ENCODE measurements around the gene MYH7. TPM values are rescaled to one million over a fixed set of nuclear protein-coding genes. Genes with fewer than 3 reads are reported as not detected.

The MYH7 gene
- total and polyA plus RNA-seq, 4 donors: 0.02 to 0.42 (median 0.04) TPM

DNA sequence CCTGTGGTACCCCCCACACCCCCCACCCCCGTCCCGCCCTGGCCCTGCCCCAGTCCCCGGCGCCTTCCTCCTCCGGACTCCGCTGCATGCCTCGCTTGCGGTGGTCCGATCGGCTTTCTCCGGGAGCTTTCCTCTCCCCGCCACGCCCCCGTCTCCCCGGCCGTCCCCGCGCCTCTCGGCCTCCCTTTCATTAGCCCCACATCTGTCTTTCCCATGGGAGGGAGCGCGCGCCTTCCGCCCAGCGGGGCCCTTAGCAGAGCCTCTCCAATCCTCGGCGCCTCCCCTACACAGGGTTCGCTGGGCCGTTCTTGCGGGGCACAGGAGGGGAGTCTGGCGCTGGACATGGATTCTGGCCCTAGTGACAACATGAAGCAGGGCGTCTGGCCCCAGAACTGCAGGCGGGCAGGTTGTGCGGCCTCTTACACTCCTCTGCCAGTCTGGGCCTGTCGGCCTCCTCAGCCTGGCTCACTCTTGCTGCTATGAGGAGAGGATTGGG is 69.0 kb downstream of the MYH7 start:
- H3K4me1 ChIP-seq (ENCODE audit: control insufficient read depth in 4 of 4, insufficient read depth in 4 of 4, low read length in 3 of 4): peaks cover 2 to 12% (median 9%) of the 10 kb centered on the region in 4 donors
- H3K4me3 ChIP-seq (ENCODE audit: low read depth in 1 of 3, low read length in 3 of 3): peak overlapping the region in 1 of 3 donors; percentile 37
- DNase-seq (ENCODE audit: low spot score): no peak
- WGBS: 30% methylated on average over 34 of the region's 34 CpGs
- no peaks in the 10 kb centered on the region for H3K36me3 ChIP-seq (ENCODE audit: control insufficient read depth in 4 of 4, insufficient read depth in 3 of 4, low read depth in 1 of 4, low read length in 3 of 4)
- TF ChIP-seq RAD21 (IDR thresholded peaks at IDR 0.05) (no peak), FOXA1 (IDR thresholded peaks at IDR 0.05) (no peak), GABPA (IDR thresholded peaks at IDR 0.05 in 1 of 2, conservative IDR thresholded peaks at IDR 0.05 in 1 of 2) (no peak)
- H3K9me3 ChIP-seq (ENCODE audit: control insufficient read depth in 4 of 4, low read length in 3 of 4): no peaks in the 10 kb centered on the region
- peaks cover 0 to 8% (median 6%) of the 10 kb centered on the region in 4 donors for H3K27me3 ChIP-seq (ENCODE audit: control insufficient read depth in 4 of 4, insufficient read depth in 4 of 4, low read length in 3 of 4)
- H3K27ac ChIP-seq (ENCODE audit: low read depth in 1 of 2, low read length in 2 of 2): peak overlapping the region; percentile 25 to 52
- no peak overlapping the region for H3K9ac ChIP-seq (ENCODE audit: low read depth in 1 of 2, low read length in 2 of 2)

DNA sequence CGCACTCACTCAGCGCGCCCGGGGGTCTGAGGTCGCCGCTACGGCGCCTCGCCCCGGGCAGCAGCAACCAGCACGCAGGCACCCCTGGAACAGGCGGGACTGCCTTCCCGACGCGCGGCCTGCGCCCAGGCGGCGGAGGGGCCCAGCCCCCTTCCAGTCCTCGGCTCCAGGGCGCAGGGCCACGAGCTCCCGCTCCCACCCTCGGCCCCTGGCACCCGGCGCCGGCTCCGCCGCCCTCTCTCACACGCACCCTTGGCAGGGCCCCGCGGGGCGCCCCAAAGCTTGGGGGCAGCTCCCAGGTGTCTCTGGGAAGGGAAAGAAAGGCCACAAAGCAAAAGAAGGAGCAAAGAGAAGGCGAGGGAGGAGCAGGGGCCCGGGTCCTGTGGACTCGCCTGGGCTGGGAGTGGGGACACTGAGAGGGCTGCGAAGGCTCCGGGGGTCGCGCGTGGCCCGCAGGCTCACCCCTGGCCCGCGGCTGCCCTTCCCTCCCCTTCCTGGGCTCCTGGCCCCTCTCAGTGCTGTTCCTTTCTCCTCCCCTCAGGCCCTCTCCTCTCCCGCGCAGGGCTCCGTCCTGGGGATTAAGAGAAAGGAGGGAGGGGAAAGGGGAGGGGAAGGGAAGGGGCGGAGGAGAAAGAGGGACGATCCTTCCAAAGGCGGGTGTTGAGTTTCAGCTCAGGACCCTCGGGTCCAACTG is 69.6 kb downstream of the MYH7 start:
- no peaks in the 10 kb centered on the region for H3K36me3 ChIP-seq (ENCODE audit: control insufficient read depth in 4 of 4, insufficient read depth in 3 of 4, low read depth in 1 of 4, low read length in 3 of 4)
- H3K9me3 ChIP-seq (ENCODE audit: control insufficient read depth in 4 of 4, low read length in 3 of 4): no peaks in the 10 kb centered on the region
- H3K4me3 ChIP-seq (ENCODE audit: low read depth in 1 of 3, low read length in 3 of 3): peak overlapping the region in 1 of 3 donors; percentile 37
- TF ChIP-seq HNF4A (conservative IDR thresholded peaks at IDR 0.05): no peak
- TF ChIP-seq, protein P1, sequence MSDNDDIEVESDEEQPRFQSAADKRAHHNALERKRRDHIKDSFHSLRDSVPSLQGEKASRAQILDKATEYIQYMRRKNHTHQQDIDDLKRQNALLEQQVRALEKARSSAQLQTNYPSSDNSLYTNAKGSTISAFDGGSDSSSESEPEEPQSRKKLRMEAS (IDR thresholded peaks at IDR 0.05): no peak
- no peak for TF ChIP-seq GABPA (IDR thresholded peaks at IDR 0.05 in 1 of 2, conservative IDR thresholded peaks at IDR 0.05 in 1 of 2)
- no peak for TF ChIP-seq TAF1 (conservative IDR thresholded peaks at IDR 0.05)
- TF ChIP-seq, protein P2, sequence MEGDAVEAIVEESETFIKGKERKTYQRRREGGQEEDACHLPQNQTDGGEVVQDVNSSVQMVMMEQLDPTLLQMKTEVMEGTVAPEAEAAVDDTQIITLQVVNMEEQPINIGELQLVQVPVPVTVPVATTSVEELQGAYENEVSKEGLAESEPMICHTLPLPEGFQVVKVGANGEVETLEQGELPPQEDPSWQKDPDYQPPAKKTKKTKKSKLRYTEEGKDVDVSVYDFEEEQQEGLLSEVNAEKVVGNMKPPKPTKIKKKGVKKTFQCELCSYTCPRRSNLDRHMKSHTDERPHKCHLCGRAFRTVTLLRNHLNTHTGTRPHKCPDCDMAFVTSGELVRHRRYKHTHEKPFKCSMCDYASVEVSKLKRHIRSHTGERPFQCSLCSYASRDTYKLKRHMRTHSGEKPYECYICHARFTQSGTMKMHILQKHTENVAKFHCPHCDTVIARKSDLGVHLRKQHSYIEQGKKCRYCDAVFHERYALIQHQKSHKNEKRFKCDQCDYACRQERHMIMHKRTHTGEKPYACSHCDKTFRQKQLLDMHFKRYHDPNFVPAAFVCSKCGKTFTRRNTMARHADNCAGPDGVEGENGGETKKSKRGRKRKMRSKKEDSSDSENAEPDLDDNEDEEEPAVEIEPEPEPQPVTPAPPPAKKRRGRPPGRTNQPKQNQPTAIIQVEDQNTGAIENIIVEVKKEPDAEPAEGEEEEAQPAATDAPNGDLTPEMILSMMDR (IDR thresholded peaks at IDR 0.05; ENCODE audit: low read depth, low read length, missing input control): no peak
- TF ChIP-seq YY1 (IDR thresholded peaks at IDR 0.05): no peak
- no peak for TF ChIP-seq RXRA (IDR thresholded peaks at IDR 0.05)
- TF ChIP-seq, protein P3, sequence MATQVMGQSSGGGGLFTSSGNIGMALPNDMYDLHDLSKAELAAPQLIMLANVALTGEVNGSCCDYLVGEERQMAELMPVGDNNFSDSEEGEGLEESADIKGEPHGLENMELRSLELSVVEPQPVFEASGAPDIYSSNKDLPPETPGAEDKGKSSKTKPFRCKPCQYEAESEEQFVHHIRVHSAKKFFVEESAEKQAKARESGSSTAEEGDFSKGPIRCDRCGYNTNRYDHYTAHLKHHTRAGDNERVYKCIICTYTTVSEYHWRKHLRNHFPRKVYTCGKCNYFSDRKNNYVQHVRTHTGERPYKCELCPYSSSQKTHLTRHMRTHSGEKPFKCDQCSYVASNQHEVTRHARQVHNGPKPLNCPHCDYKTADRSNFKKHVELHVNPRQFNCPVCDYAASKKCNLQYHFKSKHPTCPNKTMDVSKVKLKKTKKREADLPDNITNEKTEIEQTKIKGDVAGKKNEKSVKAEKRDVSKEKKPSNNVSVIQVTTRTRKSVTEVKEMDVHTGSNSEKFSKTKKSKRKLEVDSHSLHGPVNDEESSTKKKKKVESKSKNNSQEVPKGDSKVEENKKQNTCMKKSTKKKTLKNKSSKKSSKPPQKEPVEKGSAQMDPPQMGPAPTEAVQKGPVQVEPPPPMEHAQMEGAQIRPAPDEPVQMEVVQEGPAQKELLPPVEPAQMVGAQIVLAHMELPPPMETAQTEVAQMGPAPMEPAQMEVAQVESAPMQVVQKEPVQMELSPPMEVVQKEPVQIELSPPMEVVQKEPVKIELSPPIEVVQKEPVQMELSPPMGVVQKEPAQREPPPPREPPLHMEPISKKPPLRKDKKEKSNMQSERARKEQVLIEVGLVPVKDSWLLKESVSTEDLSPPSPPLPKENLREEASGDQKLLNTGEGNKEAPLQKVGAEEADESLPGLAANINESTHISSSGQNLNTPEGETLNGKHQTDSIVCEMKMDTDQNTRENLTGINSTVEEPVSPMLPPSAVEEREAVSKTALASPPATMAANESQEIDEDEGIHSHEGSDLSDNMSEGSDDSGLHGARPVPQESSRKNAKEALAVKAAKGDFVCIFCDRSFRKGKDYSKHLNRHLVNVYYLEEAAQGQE (IDR thresholded peaks at IDR 0.05): no peak
- no peak for TF ChIP-seq NR2F2 (IDR thresholded peaks at IDR 0.05)
- TF ChIP-seq EGR1 (IDR thresholded peaks at IDR 0.05; ENCODE audit: low read depth in 2 of 2): no peak
- TF ChIP-seq SP1 (IDR thresholded peaks at IDR 0.05): no peak
- no peak for TF ChIP-seq JUND (IDR thresholded peaks at IDR 0.05)
- TF ChIP-seq FOXA2 (IDR thresholded peaks at IDR 0.05): no peak
- TF ChIP-seq, protein P4, sequence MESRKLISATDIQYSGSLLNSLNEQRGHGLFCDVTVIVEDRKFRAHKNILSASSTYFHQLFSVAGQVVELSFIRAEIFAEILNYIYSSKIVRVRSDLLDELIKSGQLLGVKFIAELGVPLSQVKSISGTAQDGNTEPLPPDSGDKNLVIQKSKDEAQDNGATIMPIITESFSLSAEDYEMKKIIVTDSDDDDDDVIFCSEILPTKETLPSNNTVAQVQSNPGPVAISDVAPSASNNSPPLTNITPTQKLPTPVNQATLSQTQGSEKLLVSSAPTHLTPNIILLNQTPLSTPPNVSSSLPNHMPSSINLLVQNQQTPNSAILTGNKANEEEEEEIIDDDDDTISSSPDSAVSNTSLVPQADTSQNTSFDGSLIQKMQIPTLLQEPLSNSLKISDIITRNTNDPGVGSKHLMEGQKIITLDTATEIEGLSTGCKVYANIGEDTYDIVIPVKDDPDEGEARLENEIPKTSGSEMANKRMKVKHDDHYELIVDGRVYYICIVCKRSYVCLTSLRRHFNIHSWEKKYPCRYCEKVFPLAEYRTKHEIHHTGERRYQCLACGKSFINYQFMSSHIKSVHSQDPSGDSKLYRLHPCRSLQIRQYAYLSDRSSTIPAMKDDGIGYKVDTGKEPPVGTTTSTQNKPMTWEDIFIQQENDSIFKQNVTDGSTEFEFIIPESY (IDR thresholded peaks at IDR 0.05): no peak
- TF ChIP-seq RAD21 (IDR thresholded peaks at IDR 0.05): no peak
- no peak for TF ChIP-seq HNF4G (IDR thresholded peaks at IDR 0.05)
- TF ChIP-seq FOXA1 (IDR thresholded peaks at IDR 0.05): no peak
- TF ChIP-seq, protein P5, sequence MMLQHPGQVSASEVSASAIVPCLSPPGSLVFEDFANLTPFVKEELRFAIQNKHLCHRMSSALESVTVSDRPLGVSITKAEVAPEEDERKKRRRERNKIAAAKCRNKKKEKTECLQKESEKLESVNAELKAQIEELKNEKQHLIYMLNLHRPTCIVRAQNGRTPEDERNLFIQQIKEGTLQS (IDR thresholded peaks at IDR 0.05): no peak
- peak overlapping the region; percentile 54 to 56 for H3K27ac ChIP-seq (ENCODE audit: low read depth in 1 of 2, low read length in 2 of 2)
- peaks cover 2 to 12% (median 9%) of the 10 kb centered on the region in 4 donors for H3K4me1 ChIP-seq (ENCODE audit: control insufficient read depth in 4 of 4, insufficient read depth in 4 of 4, low read length in 3 of 4)
- WGBS: 4% methylated on average over 51 of the region's 51 CpGs
- H3K27me3 ChIP-seq (ENCODE audit: control insufficient read depth in 4 of 4, insufficient read depth in 4 of 4, low read length in 3 of 4): peaks cover 0 to 8% (median 6%) of the 10 kb centered on the region in 4 donors
- H3K9ac ChIP-seq (ENCODE audit: low read depth in 1 of 2, low read length in 2 of 2): no peak overlapping the region
- no peak for DNase-seq (ENCODE audit: low spot score)
